GM20431 (cell line): ENCODE data around the gene TVP23A.

Experiments used
- in situ Hi-C: fragments of 300-500 bp; cut with MseI, MboI; formaldehyde crosslinking; loops from one replicate; pipeline ENCODE4 v1.15.0; 2020; ENCODE audit warnings: low sequenced_read_pairs; ENCODE audit not compliant: unreplicated experiment

TVP23A gene

DNA sequence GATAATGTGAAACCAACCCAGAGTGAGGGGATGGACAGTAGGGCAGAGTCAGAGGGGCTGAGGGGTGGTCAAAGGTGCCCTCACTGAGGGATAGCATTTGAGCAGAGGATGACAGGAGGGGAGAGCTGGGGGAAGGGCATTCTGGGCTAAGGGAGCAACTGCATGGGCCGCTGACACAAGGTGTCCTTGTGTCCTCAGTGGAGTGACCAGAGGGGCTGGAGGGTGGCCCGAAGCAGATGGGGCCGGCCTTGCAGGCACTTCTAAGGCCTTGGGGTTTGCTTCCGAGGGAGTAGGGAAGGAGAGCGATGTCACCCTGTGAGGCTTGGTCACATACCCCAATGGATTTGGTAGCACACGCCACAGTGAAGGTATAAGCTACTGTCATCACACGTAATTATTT lies 64.9 kb downstream of the TVP23A start:
- in situ Hi-C loops: no loop called here

DNA sequence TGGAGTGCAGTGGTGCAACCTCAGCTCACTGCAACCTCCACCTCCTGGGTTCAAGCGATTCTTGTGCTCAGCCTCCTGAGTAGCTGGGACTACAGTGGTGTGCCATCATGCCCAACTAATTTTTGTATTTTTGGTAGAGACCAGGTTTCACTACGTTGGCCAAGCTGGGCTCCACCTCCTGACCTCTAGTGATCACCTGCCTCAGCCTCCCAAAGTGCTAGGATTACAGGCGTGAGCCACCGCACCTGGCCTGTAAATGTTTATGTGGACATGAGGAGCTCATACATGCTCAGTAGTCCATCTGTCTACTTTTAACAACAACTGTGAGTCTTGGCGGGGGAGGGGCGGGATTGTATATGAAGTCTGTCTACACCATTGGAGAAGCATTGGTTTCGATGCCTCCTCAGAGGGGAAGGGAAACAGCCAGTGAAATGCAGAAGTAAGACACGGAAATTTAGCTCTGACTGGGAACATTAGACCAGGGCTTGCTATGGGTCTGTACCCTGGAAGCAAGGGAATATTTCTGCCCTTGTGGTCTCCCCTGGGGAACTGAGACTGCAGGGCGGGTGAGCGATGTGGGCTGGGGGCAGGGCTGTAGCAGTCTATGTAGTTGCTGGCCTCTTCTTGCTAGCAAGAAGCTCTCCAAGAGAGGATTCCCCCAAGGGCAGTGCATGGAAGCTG lies 65.6 kb downstream of the TVP23A start:
- in situ Hi-C loops: no loop called here

DNA sequence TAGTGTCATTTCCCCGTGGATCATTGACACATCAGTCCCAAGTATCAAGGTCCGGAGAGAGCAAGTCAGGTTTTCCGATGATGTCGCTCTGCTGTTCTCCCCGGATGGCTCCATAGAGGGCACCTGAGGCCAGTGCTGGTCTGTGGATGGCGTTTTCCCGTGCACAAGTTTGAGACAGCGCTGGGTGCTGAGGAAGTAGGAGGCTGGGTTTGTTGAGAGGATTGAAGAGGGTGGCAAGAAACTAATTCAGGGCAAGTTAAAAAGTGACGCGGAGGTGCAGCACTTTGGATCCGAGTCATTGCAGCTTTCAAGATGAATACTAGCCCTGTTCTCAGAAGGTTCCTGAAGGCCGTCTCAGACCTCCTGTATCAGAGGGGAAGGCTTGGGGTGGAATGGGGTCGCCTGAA lies 67.3 kb downstream of the TVP23A start:
- in situ Hi-C loops: no loop called here

DNA sequence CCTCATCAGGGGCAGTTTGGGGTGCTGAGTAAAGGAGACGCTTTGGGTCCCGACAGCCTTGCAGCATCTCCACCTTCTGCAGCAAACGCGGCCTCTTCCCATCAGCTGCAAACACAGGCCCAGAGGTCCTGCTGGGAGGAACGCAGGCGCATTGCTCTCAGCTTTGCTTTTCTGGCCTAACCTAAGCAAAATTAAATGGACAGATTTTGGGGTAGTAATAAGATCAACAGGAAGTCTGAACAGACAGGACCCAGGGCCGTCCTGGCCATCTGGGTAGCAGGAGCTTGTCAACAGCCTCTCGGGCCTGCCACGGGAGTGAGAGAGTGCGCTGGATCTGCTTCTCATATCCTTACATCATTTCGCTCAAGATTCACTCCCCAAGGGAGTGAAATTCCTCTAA lies 67.8 kb downstream of the TVP23A start:
- in situ Hi-C loops: no loop called here

DNA sequence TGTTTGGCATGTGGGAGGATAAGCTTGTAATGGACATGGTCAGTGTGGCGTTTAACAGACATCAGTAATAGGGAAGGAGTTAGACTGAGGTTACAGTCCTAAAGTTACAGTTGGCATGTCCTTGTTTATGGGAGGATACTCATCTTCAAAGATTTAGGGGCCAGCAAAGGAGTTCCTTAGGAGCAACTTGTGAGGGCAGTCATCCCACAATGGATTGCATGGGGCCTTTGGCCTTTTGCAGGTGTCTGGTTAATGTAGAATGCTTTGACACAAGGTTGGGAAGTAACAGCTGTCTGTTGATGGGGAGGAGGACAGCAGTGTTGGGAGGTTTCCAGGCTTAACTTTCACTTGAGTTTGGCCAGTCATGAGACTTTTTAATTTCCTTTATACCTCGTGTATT lies 72.8 kb downstream of the TVP23A start:
- in situ Hi-C loops: loop anchor here (25.0 kb wide), 1 partner anchor 484 kb away; no protein-coding TSS in a partner anchor

DNA sequence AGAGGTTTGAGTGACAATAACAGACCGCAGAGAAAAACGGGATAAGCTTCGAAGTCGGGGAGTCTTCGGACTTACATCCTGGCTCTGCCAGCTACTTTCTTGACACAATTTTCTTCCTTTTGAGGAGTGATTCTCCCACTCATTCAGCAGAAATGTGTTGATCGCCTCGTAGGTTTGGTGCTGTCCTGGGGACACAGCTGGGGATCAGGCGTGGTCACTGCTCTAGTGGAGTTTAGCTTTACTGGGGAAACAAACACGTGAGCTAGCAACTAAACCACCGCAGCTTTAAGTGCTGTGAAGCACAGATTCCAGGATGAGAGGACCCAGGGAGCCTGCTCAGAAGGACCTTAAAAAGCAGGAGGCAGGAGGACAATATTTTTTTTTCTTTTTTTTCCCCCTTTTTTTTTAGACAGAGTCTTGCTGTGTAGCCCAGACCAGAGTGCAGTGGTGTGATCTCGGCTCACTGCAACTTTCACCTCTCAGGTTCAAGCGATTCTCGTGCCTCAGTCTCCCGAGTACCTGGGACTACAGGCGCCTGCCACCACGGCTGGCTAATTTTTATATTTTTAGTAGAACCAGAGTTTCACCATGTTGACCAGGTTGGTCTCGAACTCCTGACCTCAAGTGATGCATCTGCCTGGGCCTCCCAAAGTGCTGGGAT lies 74.1 kb downstream of the TVP23A start:
- in situ Hi-C loops: loop anchor here (25.0 kb wide), 1 partner anchor 482 kb away; no protein-coding TSS in a partner anchor

DNA sequence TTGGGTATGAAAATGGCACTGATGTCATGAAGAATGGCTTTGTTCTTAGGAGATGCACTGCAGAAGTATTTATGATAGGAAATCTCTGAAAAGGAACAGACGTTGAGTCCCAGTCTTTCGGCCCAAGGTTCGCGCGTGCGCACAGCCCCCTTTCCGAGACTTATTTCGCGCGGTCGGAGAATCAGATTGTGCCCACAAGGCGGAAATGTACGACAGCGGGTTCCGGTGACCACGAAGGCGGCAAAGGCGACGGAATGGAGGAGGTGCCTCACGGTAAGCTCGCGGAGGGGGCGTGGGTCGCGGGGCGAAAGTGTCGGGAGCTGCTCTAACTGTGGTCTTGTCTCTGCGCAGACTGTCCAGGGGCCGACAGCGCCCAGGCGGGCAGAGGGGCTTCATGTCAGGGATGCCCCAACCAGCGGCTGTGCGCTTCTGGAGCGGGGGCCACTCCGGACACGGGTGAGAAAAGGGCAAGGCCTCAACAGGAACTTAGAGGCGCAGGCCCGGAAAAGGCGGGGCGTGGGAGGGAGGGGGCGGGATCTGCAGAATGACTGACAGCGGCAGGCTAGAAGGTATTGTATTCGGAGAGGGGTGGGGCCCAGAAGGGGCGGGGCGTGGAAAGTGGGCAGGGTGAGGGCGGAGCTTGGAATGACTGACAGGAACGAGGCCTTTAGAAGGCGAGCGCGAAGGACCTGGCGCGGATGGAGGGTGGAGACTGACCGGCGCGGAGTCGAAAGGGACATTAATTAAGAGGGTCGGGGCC lies 74.8 kb downstream of the TVP23A start, which contains the start of gene NUBP1:
NUBP1 (plus strand) TSS at position 233 of the 760 bp plus-strand sequence; CDS start at position 255, 22 bp downstream.
- in situ Hi-C loops: loop anchor here (25.0 kb wide), 1 partner anchor 481 kb away; no protein-coding TSS in a partner anchor

DNA sequence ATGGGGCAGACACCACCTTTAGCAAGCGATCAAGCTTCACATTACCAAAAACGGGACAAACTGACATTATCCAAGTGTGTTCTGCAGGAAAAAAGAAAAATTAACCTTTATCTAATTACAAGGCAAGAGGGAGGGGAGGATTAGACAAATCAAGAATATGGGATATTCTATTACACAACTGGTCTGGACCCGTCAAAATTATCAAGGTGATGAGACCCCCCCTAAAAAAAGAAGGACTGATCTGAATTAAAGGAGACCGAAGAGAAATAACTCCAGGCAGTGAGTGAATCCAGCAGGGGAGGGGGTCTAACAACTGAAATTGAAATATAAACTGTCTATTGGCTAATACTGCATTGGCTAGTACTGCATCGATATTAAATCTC lies 75.4 kb downstream of the TVP23A start:
- in situ Hi-C loops: loop anchor here (25.0 kb wide), 1 partner anchor 481 kb away; no protein-coding TSS in a partner anchor

DNA sequence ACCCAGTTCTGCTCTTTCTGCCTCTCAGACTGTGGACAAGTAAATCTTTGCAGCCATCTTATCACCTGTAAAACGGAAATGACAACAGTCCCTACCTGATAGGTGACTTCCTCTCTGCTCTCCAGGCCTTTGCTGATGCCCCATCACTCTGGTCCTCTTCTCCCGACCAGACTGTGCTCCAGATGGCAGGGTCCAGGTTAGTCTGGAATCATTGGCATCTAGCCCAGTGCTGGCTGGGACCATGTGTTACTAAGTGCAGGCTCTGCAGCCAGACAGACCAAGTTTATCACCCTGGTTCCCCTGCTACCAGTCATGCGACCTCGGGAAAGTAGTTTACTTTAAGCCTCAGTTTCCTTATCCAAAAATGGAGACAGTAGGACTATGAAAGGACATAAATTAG lies 76.8 kb downstream of the TVP23A start:
- in situ Hi-C loops: loop anchor here (25.0 kb wide), 1 partner anchor 480 kb away; no protein-coding TSS in a partner anchor

DNA sequence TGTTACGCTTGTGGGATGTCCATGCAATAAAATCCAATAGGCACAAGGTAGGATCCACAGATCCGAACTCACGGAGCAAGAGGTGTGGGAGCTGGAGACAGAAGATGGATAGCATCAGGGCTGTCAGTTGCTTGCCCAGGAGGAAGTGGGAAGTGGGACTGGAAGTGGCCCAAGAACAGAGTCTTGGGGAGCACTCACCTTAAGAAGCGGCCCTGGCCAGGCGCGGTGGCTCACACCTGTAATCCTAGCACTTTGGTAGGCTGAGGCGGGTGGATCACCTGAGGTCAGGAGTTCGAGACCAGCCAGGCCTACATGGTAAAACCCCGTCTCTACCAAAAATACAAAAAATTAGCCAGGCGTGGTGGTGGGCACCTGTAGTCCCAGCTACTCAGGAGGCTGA lies 77.3 kb downstream of the TVP23A start:
- in situ Hi-C loops: loop anchor here (25.0 kb wide), 1 partner anchor 479 kb away; no protein-coding TSS in a partner anchor

DNA sequence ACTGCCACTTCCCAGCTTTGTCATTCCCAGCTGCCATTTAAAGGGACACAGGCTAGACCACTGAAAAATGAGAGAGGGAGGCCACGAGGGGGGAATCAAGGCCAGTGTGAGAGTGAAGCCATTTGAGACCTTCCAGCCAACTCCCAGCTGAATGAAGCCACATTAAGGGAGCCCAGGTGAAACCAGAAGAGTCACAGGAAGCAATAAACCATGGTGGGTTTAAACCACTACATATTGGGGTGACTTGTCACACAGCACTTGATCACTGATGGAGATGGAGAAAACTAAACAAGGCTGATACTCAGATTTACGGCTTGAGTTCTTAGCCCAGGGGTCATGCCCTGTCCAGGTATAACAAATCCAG lies 77.8 kb downstream of the TVP23A start:
- in situ Hi-C loops: loop anchor here (25.0 kb wide), 1 partner anchor 479 kb away; no protein-coding TSS in a partner anchor

DNA sequence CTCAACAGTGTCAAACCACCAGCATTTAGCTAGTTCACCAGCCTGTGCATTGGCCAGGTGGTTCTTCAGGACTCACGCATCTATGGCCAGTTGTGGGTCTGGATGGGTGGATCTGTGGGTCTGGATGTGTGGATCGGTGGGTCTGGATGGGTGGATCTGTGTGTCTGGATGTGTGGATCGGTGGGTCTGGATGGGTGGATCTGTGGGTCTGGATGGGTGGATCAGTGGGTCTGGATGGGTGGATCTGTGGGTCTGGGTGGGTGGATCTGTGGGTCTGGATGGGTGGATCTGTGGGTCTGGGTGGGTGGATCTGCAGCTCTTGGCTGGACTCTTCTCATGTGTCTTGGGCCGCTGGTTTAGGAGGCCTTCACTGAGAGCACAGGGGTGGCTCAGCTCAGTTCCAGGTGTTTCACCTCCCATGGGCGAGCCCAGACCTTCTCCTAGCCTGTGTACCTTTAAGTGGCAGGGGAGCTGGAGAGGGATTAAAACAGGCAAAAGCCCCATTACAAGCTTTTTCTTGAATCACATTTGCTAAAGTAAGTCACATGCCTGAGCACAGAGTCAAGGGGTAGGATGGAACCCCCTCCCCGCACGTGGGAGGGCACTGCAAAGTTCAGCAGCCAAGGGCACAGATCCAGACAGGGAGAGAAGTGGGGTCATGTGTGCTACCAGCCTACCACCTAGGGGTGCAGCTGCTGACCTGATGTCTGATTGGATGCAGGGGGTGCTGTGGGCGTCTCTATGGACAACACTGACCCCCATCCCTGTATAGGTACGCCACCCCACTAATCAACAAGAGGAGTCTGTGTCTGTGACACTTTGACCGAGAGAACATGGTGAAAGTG lies 78.4 kb downstream of the TVP23A start:
- in situ Hi-C loops: loop anchor here (10.0 to 25.0 kb wide), 2 partner anchors 215 to 478 kb away; no protein-coding TSS in a partner anchor

DNA sequence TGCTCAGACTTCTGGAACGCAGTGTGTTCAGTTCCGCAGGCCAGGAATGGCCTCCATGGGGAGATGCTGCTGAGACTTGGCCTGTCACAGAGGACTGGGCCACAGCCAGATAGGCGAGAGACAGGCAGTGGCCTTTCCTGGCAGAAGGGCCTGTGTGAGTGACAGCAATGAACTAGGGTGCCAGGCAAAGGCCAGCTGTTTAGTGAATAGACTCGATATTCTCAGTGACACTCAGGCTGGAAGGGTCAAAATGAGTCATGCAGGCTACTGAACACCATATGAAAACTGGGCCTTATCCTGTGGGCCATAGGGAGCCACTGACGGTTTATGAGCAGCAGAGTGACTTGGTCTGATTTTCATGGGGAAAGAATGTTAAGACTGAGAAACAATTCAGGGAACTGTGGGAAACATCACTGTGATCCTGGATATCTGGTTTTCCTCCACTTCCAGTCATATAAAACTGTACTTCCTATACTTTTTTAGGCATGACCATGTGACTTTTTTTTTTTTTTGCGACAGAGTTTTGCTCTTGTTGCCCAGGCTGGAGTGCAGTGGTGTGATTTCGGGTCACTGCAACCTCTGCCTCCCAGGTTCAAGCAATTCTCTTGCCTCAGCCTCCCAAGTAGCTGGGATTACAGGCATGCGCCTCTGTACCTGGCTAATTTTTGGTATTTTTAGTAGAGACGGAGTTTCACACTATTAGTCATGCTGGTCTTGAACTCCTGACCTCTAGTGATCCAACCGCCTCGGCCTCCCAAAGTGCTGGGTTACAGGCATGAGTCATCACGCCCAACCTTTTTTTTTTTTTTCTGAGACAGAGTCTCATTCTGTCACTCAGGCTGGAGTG lies 80.1 kb downstream of the TVP23A start:
- in situ Hi-C loops: loop anchor here (10.0 to 25.0 kb wide), 2 partner anchors 214 to 476 kb away; no protein-coding TSS in a partner anchor

DNA sequence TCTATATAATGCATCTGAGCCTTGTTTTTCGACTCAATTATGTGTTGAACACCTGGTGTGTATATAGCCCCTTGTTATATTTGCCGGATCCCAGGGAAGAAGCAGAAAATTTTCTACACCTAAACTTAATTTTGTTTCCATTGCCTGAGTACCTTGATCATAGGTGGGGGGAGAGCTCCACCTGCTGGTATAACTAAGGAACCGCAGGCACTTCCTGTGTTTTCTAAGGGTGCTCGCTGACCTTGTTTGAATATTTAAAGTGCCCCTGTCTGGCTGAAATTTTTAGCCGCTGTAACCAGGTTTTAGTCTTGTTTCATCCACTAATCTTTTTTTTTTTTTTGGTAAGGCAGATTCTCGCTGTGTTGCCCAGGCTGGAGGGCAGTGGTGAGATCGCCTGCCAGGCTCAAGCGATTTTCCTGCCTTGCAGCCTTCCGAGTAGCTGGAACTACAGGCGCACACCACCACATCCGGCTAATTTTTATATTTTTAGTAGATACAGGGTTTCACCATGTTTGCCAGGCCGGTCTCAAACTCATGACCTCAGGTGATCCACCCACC lies 81.4 kb downstream of the TVP23A start:
- in situ Hi-C loops: loop anchor here (10.0 to 25.0 kb wide), 2 partner anchors 212 to 475 kb away; no protein-coding TSS in a partner anchor

DNA sequence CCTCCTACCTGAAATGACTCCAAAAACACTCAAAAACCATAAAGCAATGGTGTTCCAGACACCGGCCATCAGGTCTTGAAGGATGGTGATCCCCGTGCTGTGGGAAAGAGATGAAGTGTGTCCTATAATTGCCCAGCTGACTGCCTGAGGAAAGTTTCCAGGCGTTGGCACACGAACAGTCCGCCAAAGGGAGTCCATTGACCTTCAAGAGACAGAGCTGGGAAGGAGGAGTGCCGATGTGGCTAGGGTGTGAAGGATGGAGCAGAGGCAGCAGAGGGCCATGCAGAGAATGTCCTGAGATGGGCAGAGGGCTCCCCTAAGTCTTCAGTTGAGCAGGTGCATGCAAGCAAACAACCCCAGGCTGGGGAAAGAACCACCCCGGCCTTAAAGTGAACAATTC lies 86.8 kb downstream of the TVP23A start:
- in situ Hi-C loops: loop anchor here (10.0 to 25.0 kb wide), 2 partner anchors 207 to 469 kb away; no protein-coding TSS in a partner anchor

DNA sequence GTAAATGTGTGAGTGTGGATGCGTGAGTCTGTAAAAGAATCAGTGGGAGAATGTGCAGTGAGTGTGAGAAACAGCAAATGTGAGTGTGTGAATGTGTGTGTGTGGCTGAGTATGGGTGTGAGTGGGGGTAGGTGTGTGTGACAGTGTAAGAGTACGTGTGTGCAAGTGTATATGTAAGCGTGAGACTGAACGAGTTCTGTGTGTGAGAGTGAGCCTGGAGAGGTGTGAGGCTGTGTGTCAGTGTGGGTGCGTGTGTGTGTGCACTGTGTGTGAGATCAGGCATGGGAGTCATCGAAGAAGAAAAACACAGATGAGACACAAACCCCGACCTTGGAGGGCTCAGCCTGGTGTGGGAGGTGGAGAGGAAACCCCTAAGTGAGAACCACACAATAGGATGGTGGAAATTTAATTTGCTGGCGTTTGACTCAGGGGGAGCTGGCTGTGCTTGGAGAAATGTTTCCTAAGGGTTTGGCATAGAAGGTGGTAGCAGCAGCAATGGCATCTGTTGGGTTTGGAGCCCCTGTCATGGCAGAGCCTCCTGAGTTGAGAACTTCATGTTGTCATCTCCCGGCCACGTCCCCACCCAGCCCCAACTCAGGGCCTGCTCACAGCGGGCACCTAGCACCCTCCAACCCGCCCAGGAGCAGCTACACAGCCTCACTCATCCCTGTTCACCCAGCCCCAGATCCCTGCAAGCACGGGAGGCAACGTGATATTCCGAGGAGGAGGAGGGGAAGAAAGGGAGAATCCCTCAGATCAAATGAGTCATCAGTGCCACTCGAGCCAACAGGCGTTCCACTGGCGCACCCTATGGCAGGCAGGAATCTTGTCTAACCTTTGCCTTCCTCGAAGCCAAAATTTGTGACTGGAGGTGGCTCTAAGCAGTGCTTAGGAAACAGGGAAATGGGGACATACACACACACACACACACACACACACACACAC lies 89.2 kb downstream of the TVP23A start:
- in situ Hi-C loops: loop anchor here (10.0 to 25.0 kb wide), 2 partner anchors 205 to 467 kb away; no protein-coding TSS in a partner anchor
